ENCODE measurements around the gene HIBADH.
"Not testable (repeated sequence)": the region's sequence is repeated elsewhere in the genome, so short reads cannot be mapped to it uniquely, and the experiment has no call there.

The HIBADH gene

DNA sequence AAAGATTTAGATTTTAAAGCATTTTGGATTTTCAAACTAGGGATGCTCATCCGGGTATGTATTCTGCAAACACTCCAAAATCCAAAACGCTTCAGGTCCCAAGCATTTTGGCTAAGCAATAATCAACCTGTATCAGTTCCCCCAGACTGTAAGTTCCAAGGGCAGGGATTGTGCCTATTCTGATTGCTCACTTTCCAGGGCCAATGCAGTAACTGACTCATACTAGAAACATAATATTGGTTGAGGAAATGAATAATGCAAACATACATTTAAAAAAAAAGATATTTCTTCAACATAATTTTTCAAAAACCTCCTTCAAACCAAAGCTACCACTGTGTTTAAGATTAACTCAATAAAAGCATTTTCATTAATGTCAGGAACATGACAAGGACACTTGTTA, 69.5 kb downstream of the HIBADH start:
- no peak for DNase-seq

DNA sequence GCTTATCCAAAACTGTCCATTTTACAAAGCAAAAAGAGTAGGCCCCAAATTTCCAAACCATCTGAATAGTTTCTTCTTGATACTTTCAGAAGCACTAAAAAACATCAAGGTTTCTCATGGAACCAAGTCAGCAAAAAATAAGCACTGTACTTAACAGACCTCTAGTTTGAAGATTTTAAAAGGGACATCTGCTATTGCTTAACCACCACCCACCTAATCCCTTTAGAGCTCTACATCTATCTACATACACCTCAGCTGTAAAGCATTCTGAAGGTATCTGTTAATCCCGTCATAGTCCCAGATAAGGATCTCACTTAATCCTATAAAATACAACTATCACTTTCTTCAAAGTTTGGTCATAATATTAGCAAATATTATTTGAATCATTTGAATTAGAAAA, 72.3 kb downstream of the HIBADH start:
- no peak for DNase-seq

DNA sequence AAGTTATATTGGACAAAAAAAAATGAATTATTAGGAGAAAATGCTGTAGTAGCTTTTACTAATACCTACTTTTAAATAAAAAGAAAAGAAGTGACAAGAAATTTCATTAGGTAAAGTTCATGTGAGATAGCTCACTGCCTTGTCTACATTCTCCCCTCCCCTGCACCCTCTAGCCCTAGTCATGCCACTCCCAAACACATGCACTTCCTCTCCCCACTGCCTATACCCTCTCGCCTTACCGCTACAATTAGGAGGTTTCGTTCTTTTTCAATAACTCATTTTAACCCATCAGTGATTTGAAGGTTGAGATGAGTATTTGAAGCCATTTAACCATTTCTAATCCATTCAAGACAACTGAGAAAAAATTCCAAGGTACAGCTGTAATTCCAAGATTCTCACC, 75.3 kb downstream of the HIBADH start:
- DNase-seq = no peak

DNA sequence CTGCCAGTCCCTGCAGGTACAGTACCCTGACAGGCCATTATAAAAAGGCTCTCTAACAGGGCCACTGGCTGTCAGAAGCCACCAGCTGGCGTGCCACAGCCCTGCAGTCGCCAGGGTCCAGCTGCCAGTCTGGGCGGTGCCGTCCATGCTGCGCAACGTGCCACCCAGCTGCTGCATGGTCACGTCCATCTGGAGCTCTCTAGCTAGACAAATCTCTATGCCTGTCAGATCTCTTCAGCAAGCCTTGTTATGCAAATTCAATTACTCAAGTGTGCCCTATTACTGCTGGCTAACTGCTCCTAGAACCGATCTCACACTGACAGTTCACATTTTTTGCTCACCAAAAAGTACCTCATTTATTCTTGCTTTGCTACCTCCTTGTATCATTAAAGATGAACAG, 75.9 kb downstream of the HIBADH start:
- no peak for DNase-seq

DNA sequence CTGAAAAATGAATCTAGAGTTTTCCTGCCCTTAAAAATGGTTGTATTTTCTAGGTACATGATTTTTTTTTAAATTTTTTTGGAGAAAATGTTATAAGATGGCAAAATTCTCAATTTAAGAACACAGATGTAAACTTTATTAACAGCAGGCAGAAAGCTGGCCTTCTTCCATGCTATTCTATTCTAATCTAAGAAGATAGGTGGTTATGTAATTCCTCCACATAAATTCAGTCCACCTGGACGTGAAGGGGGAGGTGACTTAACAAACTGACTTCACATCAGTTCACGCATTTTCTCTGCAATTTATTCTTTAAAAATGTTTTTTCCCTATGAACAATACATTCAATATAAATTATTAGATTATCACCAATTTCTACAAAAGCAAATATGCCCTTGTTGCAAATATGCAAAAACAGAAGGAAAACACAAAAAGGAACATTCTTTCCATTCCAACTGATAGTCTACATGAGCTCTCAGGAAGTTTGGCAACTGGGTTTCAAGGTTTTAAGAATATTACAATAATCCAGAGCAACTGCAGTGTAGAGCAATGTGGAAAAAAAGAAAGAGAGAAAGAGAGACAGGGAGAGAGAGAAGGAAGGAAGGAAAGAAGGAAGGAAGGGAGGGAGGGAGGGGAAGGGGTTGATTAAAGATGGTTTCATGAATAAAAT, 76.8 kb downstream of the HIBADH start:
- DNase-seq = no peak

DNA sequence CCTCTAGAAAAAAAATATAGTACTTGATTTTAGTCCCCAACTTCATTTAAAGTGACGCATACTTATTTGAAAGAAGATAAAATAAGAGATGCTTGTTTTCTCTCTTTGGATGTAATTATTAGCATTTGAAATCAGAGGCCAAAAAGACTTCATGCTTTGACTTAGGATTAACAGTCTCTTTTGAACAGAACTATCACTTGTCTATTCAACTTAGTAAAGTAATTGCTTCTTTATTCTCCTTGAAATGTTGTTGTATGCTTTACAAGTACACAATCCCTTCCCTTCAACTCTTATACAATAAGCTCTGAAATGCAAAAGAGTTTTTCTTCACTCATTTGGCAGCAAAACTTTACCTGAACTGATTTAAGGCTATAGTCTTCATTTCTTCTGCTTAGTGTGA, 80.8 kb downstream of the HIBADH start:
- DNase-seq = no peak

DNA sequence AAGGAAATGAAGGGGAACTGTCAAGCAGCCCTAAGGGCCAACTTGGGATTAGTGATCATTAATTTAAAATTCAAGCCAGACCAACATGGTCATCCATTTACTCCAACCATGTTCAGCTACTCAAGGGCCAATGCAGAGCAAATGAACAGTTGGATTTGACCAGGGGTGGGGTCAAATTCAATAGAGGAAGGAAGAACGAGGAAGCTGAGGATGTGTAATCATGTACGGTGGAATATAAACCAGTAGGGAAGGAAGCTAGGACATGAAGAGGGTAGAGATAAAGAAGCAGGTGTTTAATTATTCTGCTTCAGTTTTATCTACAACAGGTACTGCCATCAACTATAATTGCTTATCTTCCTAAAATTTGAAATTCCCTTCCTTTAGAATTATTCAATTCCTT, 81.6 kb downstream of the HIBADH start:
- DNase-seq = no peak

DNA sequence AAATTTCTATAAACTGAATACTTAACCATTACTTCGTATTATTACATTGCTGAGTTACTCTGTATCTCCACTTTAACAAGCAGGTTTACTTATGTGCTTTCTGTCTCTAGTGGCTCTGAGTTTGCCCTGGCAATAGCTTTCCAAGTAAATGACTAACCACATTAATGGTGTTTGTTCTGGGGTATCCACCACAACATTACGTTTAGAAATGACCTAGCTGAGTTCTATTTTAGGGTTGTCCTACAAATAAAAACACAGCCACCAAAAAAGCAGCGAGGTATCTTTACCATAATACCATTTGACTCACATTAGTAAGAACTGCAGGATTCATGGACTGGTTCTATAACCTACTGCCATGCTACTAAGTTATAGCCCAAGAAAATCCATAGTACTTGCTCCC, 83.1 kb downstream of the HIBADH start:
- DNase-seq = no peak

DNA sequence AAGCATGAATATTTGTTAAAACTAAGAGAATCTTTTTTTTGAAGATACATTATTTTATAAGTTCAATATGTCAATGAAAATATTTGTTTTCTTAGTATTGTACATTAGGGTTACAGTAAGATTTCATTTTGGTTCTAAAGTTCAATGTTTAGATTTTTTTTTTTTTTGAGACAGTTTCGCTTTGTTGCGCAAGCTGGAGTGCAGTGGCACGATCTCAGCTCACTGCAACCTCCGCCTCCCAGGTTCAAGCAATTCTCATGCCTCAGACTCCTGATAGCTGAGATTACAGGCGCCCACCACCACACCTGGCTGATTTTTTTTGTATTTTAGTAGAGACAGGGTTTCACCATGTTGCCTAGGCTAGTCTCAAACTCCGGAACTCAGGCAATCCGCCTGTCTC, 84.5 kb downstream of the HIBADH start:
- not testable (repeated sequence) for DNase-seq

DNA sequence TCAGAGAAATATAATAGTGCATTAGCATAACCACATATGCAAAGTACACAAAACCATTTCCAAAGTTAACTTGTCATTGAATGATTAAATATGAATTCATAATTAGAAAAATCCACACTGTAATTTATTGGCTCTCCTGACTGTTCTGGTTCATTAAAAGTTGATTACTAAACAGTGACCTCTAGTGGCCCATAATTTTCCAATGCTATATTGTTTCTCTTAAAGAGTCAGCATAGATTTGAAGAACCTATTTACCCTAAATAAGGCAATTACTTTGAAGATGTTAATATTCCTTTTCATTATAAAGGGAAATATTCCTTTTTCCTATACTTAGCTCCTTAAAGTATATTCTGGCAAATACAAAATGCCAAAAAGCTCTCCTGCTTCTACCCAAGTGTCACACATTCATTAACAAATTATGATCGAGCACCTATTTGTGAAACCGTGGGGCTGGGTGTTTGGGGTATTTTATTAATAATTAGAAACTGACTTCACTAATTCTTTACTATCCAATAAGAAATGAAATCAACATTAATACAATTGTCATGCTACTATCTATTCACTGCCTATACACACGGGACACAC, 86.2 kb downstream of the HIBADH start:
- DNase-seq = no peak

DNA sequence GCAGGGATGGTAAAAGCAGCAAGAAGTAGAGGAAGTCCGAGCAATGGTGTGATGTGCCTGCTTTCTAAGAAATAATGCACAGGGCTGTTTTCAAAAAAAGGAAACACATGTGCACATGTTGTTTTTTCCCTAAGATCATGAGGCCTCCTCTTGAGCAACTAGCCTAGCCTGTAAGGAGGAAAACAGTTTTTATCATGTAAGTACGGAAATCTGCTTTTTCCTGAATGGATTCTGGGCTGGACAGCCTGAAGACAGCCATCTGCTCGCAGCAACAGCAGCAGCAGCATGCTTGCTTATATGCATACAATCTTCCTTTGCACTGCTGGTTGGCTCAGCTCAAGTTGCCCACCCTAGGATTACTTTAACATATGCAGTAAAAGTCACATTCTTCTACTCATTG, 87.1 kb downstream of the HIBADH start:
- DNase-seq = no peak

DNA sequence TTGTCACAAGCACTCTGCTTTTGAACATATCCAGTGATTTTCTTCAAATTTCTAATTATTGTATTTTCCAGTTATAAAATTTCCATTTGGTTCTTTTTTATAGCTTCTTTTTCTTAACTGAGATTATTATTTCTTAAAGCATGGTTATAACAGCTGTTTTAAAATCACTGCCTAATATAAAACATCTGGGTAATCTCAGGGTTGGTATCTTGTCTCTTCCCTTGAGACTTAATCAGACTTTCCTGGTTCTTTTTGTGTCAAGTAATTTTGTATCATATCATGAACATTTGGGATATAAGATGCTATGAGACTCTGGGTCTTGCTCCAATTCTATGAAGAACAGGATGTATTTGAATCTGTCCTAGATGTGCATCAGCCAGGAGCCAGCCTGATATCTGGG, 93.6 kb downstream of the HIBADH start:
- DNase-seq = no peak

DNA sequence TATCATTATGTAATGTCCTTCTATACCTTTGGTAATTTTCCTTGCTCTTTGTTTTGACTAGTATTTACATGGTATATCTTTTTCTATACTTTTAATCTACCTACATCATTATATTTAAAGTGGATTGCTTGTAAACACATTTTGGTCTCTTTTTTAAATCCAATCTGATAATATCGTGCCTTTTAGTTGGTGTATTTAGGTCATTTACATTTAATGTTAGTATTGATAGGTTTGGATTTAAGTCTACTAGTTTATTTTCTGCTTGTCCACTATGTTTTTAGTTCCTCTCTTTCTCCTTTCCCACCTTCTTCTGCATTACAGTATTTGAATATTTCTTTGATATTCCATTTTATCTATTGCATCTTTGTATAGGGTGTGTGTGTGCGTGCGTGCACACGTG, 95.4 kb downstream of the HIBADH start:
- no peak for DNase-seq

DNA sequence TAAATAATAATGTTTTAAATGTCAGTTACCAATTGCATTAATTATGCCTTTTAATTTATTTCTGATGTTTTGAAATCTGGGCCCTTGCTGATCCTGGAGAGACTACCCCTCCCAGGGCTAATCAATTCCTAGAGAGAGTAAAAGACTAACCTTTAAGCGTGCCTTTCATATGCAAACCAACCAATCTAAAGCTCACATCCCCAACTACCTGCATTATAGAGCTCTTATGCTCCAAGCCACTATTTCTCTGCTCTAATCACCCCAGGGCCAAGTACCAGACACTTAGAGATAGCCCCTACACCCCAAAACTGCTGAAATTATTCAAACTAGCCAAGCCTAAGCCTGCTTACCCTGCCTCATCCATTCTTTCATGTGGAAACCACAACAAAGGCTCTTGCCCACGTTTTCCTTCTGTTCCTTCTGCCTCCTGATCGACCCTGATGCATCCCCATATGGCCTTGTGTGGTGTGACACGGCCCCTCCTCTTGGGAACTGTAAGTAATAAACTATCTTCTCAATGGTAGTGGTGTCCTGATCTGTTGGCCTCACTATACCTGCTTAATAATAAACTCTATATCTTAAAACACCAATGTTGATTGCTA, 97.7 kb downstream of the HIBADH start:
- DNase-seq = no peak

DNA sequence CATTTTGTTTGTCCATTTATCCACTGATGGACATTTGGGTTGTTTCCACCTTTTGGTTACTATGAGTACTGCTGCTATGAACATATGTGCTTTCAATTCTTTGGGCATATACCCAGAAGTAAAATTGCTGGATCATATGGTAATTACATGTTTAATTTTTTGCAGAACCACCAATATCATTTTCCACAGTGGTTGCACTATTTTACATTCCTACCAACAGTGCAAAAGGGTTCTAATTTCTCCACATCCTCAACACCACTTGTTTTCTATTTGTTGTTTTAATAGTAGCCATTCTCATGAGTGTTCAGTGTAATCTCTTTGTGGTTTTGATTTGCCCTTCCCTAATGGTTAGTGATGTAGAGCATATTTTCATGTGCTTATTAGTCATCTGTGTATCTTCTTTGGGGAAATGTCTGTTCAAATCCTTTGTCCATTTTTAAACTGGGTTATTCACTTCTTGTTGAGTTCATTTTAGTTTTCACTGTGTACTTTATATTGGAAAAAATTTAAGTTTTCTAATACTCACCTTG, 101.9 kb downstream of the HIBADH start:
- DNase-seq = no peak

DNA sequence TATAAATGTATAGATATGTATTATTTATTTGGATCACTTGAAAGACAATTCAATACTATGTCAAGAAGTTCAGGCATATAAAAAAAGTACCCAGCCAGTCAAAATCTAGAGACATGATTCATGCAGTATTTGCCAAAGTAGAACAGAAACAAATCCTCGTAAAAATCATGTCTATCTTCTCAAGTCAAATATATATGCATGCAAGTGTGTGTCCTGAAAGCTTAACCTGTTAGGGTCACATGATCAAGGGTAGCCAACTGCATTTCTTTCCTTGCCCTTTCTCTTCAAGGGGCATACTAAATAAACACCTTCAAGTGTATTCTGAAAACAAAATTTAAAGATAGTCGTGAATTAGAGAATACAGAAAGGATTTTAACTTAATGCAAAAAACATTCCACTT, 107.0 kb downstream of the HIBADH start:
- DNase-seq = no peak

DNA sequence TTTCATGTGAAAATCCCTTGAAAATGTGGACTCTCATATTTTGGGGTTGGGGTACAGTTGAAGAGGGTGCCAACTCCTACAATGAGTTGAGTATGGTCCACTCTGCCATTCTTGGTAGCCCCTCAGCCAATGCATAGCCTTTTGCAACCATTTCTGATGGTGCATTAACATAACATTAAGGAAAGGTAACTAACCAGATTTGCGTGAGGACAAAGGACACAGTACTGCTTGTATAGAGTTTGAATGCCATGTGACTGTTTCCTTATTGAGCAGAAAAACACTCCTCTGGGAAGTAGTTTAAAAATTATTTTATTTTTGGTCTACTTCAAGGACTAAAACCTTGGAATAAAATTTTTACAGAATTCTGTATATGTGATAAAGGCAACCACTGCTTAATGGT, 107.9 kb downstream of the HIBADH start:
- no peak for DNase-seq

DNA sequence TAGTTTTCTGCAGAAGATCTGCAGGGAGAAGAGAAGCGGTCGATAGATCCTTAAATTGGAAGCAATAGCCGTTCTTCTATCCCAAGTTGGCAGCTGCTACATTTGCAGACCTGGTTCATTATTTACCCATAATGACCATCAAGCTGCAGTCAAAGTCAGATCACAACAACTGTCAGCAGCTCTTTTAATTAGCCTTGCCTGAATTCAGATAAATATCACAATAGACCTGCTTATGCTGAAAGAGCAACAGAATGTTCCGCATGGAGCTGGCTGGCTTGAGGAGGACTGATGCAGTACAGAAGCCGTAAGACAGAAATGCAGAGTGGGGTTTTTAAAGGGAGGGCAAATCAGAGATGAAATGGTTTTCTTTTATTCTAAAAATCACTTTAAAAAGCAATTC, 109.4 kb downstream of the HIBADH start:
- DNase-seq = no peak

DNA sequence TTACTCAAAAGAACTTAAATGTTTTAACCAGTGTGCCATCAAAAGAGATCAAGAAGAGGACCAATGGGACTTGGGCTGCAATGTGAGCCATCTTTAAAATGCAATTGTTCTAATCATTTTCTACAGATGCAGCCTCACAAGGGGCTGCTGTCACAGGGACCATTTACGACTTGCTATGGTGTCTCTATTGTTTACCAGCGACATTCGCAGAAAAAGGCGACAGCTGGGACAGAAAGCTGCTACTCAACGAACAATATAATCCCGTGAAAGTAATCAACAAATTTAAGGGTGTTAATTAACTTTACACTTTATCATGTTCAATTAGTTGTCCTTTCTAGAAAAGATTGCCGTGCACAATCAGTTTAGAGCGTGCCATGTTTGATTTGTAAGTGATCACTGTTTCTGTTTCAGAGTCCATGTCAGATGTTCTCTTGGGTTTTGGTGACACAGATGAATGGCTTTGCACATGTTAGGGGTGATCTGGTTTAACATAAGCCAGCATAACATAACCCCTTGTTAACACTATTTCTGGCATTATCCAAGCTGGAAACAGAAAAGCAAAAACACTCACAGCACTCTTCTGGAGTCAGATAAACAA, 110.8 kb downstream of the HIBADH start:
- DNase-seq = no peak

DNA sequence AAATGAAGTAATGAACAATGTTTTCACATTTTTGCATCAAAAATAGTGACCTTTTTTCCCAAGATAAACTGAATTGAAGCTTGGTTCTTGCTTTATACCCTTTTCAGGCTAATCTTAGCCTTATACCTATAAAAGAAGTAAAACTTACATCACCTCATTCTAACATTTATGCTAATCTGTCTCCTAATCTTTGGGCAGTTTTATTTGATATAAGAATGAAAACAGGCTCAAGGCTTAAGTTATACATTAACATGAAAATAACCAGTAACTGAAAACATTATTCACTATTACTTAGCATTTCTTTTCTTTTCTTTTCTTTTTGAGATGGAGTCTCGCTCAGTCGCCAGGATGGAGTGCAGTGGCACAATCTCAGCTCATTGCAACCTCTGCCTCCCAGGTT, 113.1 kb downstream of the HIBADH start:
- no peak for DNase-seq

DNA sequence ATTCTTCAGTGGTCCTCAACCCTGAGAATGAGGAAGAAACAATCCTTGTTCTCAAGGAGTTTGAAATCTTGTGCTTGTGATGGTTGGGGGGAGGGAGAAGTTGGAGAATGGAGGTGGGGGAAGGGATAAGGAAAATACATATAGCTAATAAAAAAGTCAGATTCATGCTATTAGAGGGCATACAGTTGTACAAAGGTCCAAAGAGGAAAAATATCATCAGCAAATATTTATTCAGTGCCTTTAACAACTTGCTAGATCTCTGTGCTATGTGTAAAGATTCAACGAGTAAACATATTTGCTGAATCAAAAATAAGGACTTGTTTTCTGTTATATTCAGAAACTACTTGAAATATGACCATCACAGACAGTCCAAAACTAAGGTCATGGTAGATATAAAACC, 114.4 kb downstream of the HIBADH start:
- no peak for DNase-seq

DNA sequence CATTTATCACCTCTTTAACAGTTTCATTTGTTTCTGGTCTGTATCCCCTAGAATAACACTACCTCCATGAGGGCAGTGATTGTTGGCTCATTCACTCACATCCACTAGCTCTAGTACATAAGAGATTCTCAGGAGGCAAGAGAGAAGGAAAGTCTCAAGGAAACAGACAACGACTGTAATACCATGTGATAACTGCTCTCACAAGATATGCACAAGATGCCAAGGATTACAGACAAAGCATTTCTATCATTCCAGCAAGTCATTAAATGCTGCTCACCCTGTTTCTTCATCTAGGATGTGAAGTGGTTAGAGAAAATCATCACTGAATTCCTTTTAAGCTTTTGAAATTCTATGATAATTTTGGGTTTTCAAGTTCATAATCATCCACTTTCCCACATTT, 115.3 kb downstream of the HIBADH start:
- DNase-seq = no peak

DNA sequence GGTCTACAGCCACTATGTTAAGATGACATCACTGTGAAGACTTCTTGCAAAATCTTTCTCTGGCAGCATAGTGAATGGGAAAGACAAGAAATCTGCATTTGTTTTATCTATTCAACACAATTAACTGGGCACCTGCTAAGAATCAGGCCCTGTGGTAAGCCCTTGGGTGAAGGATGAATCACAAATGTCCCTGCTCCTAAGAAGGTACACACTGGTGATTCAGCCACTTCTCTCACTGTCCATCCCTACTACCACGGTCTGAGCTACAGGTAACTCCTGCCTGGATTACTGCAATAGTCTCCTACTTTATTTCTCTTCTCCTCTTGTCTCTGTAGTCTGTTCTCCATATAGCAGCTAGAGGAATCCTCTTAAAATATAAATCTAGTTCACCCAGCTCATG, 116.1 kb downstream of the HIBADH start:
- DNase-seq = no peak

DNA sequence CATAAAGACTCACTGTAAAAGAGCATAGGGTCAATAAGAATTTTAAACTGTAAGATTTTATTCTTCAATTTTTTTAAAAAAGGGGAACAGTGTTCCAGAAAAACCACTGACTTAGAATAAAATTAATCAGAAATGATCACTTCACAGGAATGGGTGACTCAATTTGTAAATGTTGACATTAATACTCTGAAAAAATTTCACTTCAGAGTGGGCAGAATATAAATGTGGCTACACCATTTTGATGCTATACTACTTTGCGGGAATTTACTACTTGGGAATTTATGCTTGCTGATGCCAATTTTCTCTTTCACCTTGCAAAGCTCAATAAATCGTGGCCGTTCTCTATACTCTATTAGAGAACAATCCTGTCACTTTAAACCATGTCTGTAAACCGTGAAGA, 126.9 kb downstream of the HIBADH start:
- DNase-seq = no peak

Measured in SIG-M5 (cell line).